Measurements from ENCODE around the gene EFCAB5.
"Not testable (repeated sequence)": the region's sequence is repeated elsewhere in the genome, so short reads cannot be mapped to it uniquely, and the experiment has no call there.

The EFCAB5 gene

GRCh38 chr17:29941334-29941733, at the start of gene EFCAB5:
Gene EFCAB5 (plus strand): TSS chr17:29941634. CDS start chr17:29941797, 163 bp downstream.
- DNase-seq (ENCODE audit: insufficient read length, low spot score), result no peak
- no peak for TF ChIP-seq POLR2A (IDR thresholded peaks at IDR 0.05; ENCODE audit: low read depth, low read length)
- no peak for FAIRE-seq

- no peak for FAIRE-seq
- DNase-seq (ENCODE audit: insufficient read length, low spot score), result no peak
- no peak for TF ChIP-seq POLR2A (IDR thresholded peaks at IDR 0.05; ENCODE audit: low read depth, low read length)
Measured at GRCh38 chr17:29892201-29892600, 49.2 kb upstream of the EFCAB5 start.

- DNase-seq (ENCODE audit: insufficient read length, low spot score); FAIRE-seq: not testable (repeated sequence)
Measured at GRCh38 chr17:29897136-29897535, 44.3 kb upstream of the EFCAB5 start.

- FAIRE-seq (no peak), DNase-seq (ENCODE audit: insufficient read length, low spot score) (no peak)
- TF ChIP-seq POLR2A (IDR thresholded peaks at IDR 0.05; ENCODE audit: low read depth, low read length), result no peak
Measured at GRCh38 chr17:29903471-29903870, 38.0 kb upstream of the EFCAB5 start.

- no peak for TF ChIP-seq POLR2A (IDR thresholded peaks at IDR 0.05; ENCODE audit: low read depth, low read length)
- DNase-seq (ENCODE audit: insufficient read length, low spot score) (no peak), FAIRE-seq (no peak)
Measured at GRCh38 chr17:29905086-29905878, 36.2 kb upstream of the EFCAB5 start.

GRCh38 chr17:29905879-29906167, 35.6 kb upstream of the EFCAB5 start:
- no peak for TF ChIP-seq POLR2A (IDR thresholded peaks at IDR 0.05; ENCODE audit: low read depth, low read length)
- FAIRE-seq (no peak), DNase-seq (ENCODE audit: insufficient read length, low spot score) (no peak)

- no peak for FAIRE-seq
- TF ChIP-seq POLR2A (IDR thresholded peaks at IDR 0.05; ENCODE audit: low read depth, low read length), result no peak
- no peak for DNase-seq (ENCODE audit: insufficient read length, low spot score)
Measured at GRCh38 chr17:29906969-29907368, 34.5 kb upstream of the EFCAB5 start.

- FAIRE-seq, result no peak
Measured at GRCh38 chr17:29909236-29910003, 32.0 kb upstream of the EFCAB5 start.

GRCh38 chr17:29911641-29912177, 29.7 kb upstream of the EFCAB5 start:
- TF ChIP-seq POLR2A (IDR thresholded peaks at IDR 0.05; ENCODE audit: low read depth, low read length), result no peak
- no peak for FAIRE-seq
- DNase-seq (ENCODE audit: insufficient read length, low spot score), result no peak

More at GRCh38 chr17:29909236-29910003, 32.0 kb upstream of the EFCAB5 start:
- no peak for DNase-seq (ENCODE audit: insufficient read length, low spot score)
- TF ChIP-seq POLR2A (IDR thresholded peaks at IDR 0.05; ENCODE audit: low read depth, low read length), result no peak

GRCh38 chr17:29914819-29915537, 26.5 kb upstream of the EFCAB5 start:
- FAIRE-seq (no peak), DNase-seq (ENCODE audit: insufficient read length, low spot score) (no peak)
- TF ChIP-seq POLR2A (IDR thresholded peaks at IDR 0.05; ENCODE audit: low read depth, low read length), result no peak

GRCh38 chr17:29918016-29918415, 23.4 kb upstream of the EFCAB5 start:
- FAIRE-seq (no peak), DNase-seq (ENCODE audit: insufficient read length, low spot score) (no peak)

GRCh38 chr17:29918922-29919856, 22.2 kb upstream of the EFCAB5 start:
- FAIRE-seq (peak; percentile 33), DNase-seq (ENCODE audit: insufficient read length, low spot score) (no peak)
- no peak for TF ChIP-seq POLR2A (IDR thresholded peaks at IDR 0.05; ENCODE audit: low read depth, low read length)

More at GRCh38 chr17:29918016-29918415, 23.4 kb upstream of the EFCAB5 start:
- TF ChIP-seq POLR2A (IDR thresholded peaks at IDR 0.05; ENCODE audit: low read depth, low read length), result no peak

GRCh38 chr17:29924786-29925185, 16.6 kb upstream of the EFCAB5 start:
- DNase-seq (ENCODE audit: insufficient read length, low spot score) (no peak), FAIRE-seq (no peak)
- TF ChIP-seq POLR2A (IDR thresholded peaks at IDR 0.05; ENCODE audit: low read depth, low read length), result no peak

All from H54 (cell line).